Stimulated activated CD4-positive, alpha-beta T cell treated with anti-CD3 and anti-CD28 coated beads, Interleukin-4, amount 100 ng/mL, for 24 hours (primary cell): ENCODE measurements around the gene ME2.
"Not testable (repeated sequence)": the region's sequence is repeated elsewhere in the genome, so short reads cannot be mapped to it uniquely, and the experiment has no call there.

ENCODE experiments used
- DNase-seq: peaks from one replicate; pipeline ENCODE4 v3.0.0-alpha.2; 2020

ME2 gene

GRCh38 chr18:50982086-50982801 lies 103.3 kb downstream of the ME2 start:
- no peak for DNase-seq

GRCh38 chr18:50982802-50983179 lies 103.9 kb downstream of the ME2 start:
- DNase-seq = no peak

- no peak for DNase-seq
Measured at GRCh38 chr18:50986360-50987087, 107.6 kb downstream of the ME2 start.

- DNase-seq = no peak
Measured at GRCh38 chr18:50987261-50987660, 108.3 kb downstream of the ME2 start.

GRCh38 chr18:50989711-50990110 lies 110.8 kb downstream of the ME2 start:
- DNase-seq = no peak

- DNase-seq = no peak
Measured at GRCh38 chr18:50992351-50992762, 113.4 kb downstream of the ME2 start.

- no peak for DNase-seq
Measured at GRCh38 chr18:50994031-50994430, 115.1 kb downstream of the ME2 start.

- DNase-seq = not testable (repeated sequence)
Measured at GRCh38 chr18:51003174-51003573, 124.3 kb downstream of the ME2 start.
